Thoracic aorta (tissue), 2 donors: ENCODE data around the gene LUZP1. TPM values are rescaled to one million over a fixed set of nuclear protein-coding genes. Genes with fewer than 3 reads are reported as not detected.
A peak's percentile ranks its signal among the peaks of the same experiment; 100 is the strongest.

ENCODE experiments used
- ATAC-seq: fragments of 150-250 bp; one replicate; pipeline ENCODE4 v1.8.0; 2017; ENCODE audit warnings: low read depth; ENCODE audit not compliant: insufficient number of reproducible peaks, low FRiP score
- DNase-seq: peaks from one replicate; pipeline ENCODE4 v3.0.0-alpha.2; 2020; ENCODE audit warnings: low spot score
- H3K27ac ChIP-seq, 2 donors: fragments of 200-600 bp; sonication (generic); 1 replicate in 1 of 2; 2 replicates in 1 of 2; pipeline ENCODE4 v1.5.1; 2016; ENCODE audit warnings: mild to moderate bottlenecking in 2 of 2, moderate library complexity in 2 of 2
- H3K27me3 ChIP-seq: fragments of 200-600 bp; sonication (generic); replicated peaks from 2 replicates; pipeline ENCODE4 v1.6.0; 2016; ENCODE audit warnings: mild to moderate bottlenecking; ENCODE audit not compliant: insufficient read depth
- H3K36me3 ChIP-seq: fragments of 200-600 bp; sonication (generic); one replicate; pipeline ENCODE4 v1.5.1; 2016
- H3K4me1 ChIP-seq, 2 donors: fragments of 200-600 bp; sonication (generic); 1 replicate in 1 of 2; 2 replicates in 1 of 2; pipeline versions ENCODE4 v1.5.1 to v1.6.0; 2016; ENCODE audit warnings: low read depth in 2 of 2, mild to moderate bottlenecking in 1 of 2; ENCODE audit not compliant: control insufficient read depth in 1 of 2
- H3K4me3 ChIP-seq: fragments of 200-600 bp; sonication (generic); 2 replicates; pipeline ENCODE4 v1.5.1; 2016; ENCODE audit warnings: mild to moderate bottlenecking
- H3K9me3 ChIP-seq: fragments of 200-600 bp; sonication (generic); 2 replicates; pipeline ENCODE4 v1.5.1; 2016
- CTCF ChIP-seq: fragments of 200-600 bp; sonication (generic); IDR thresholded peaks from one replicate; pipeline ENCODE4 v1.5.1; 2019; ENCODE audit warnings: antibody characterized with exemption
- total RNA-seq, 2 donors: library from RNA; depleted of rRNA; stranded (reverse); fragments of >200 nt; gene quantifications; one replicate each; pipeline versions ENCODE4 v1.1.0 to v1.2.3, GENCODE V29; 2016

LUZP1 gene
- total RNA-seq, 2 donors from 2014 or later, result 17.9 to 38.4 TPM

GRCh38 chr1:23074012-23074411 is 94.6 kb downstream of the LUZP1 start:
- no peak overlapping the region for H3K27ac ChIP-seq
- H3K36me3 ChIP-seq, result peaks cover 26% of the 10 kb centered on the region
- no peaks in the 10 kb centered on the region for H3K27me3 ChIP-seq
- peaks cover 6 to 13% of the 10 kb centered on the region in 2 donors for H3K4me1 ChIP-seq
- ATAC-seq, result no peak
- no peak for TF ChIP-seq CTCF
- no peaks in the 10 kb centered on the region for H3K9me3 ChIP-seq
- DNase-seq, result no peak
- H3K4me3 ChIP-seq, result no peak overlapping the region

GRCh38 chr1:23069675-23070074 is 99.0 kb downstream of the LUZP1 start:
- ATAC-seq (no peak), DNase-seq (no peak)
- H3K9me3 ChIP-seq, result no peaks in the 10 kb centered on the region
- H3K27ac ChIP-seq, result peak overlapping the region in 1 of 2 donors; percentile 21
- no peaks in the 10 kb centered on the region for H3K27me3 ChIP-seq
- no peak overlapping the region for H3K4me3 ChIP-seq
- peaks cover 6 to 19% of the 10 kb centered on the region in 2 donors for H3K4me1 ChIP-seq
- H3K36me3 ChIP-seq, result peaks cover 8% of the 10 kb centered on the region
- no peak for TF ChIP-seq CTCF

- Histone ChIP-seq H3K27ac (peak overlapping the region in 1 of 2 donors; percentile 21), H3K4me1 (peaks cover 6 to 19% of the 10 kb centered on the region in 2 donors), H3K9me3 (no peaks in the 10 kb centered on the region), H3K4me3 (no peak overlapping the region), H3K27me3 (no peaks in the 10 kb centered on the region), H3K36me3 (peaks cover 8% of the 10 kb centered on the region)
- TF ChIP-seq CTCF, result no peak
- ATAC-seq, result no peak
- DNase-seq, result no peak
Measured at GRCh38 chr1:23069149-23069548, 99.5 kb downstream of the LUZP1 start.

- Histone ChIP-seq H3K4me3 (no peak overlapping the region), H3K36me3 (no peaks in the 10 kb centered on the region), H3K9me3 (no peaks in the 10 kb centered on the region), H3K4me1 (peaks cover 6 to 19% of the 10 kb centered on the region in 2 donors), H3K27ac (no peak overlapping the region), H3K27me3 (no peaks in the 10 kb centered on the region)
- no peak for DNase-seq
- no peak for ATAC-seq
- TF ChIP-seq CTCF, result no peak
Measured at GRCh38 chr1:23066075-23066474, 102.6 kb downstream of the LUZP1 start.

- Histone ChIP-seq H3K36me3 (peaks cover 5% of the 10 kb centered on the region), H3K4me1 (peaks cover 6 to 19% of the 10 kb centered on the region in 2 donors), H3K27me3 (no peaks in the 10 kb centered on the region), H3K9me3 (no peaks in the 10 kb centered on the region), H3K4me3 (no peak overlapping the region), H3K27ac (no peak overlapping the region)
- DNase-seq (no peak), ATAC-seq (no peak)
- no peak for TF ChIP-seq CTCF
Measured at GRCh38 chr1:23065385-23065784, 103.3 kb downstream of the LUZP1 start.
